Liver (tissue), 9 donors: ENCODE measurements around the gene KCNK16. TPM values are rescaled to one million over a fixed set of nuclear protein-coding genes. Genes with fewer than 3 reads are reported as not detected.

ENCODE experiments used
- DNase-seq: peaks from one replicate; pipeline ENCODE4 v3.0.0-alpha.2; 2017; ENCODE audit warnings: low spot score
- H3K27ac ChIP-seq, 2 donors: one replicate each; pipeline ENCODE4 v1.7.0; 2013; ENCODE audit warnings: inconsistent platforms in 2 of 2, low read length in 2 of 2, control low read depth in 1 of 2, low read depth in 1 of 2, mild to moderate bottlenecking in 1 of 2
- H3K27me3 ChIP-seq, 4 donors: one replicate each; pipeline versions ENCODE4 v1.6.1 to v1.7.0; 2013; ENCODE audit warnings: low read length in 3 of 4, inconsistent platforms in 1 of 4, mild to moderate bottlenecking in 1 of 4, moderate library complexity in 1 of 4; ENCODE audit not compliant: control insufficient read depth in 4 of 4, insufficient read depth in 4 of 4
- H3K36me3 ChIP-seq, 4 donors: one replicate each; pipeline versions ENCODE4 v1.6.1 to v1.7.0; 2013; ENCODE audit warnings: low read length in 3 of 4, mild to moderate bottlenecking in 3 of 4, low read depth in 1 of 4, moderate library complexity in 1 of 4; ENCODE audit not compliant: control insufficient read depth in 4 of 4, insufficient read depth in 3 of 4
- H3K4me1 ChIP-seq, 4 donors: one replicate each; pipeline versions ENCODE4 v1.6.1 to v1.7.0; 2013; ENCODE audit warnings: low read length in 3 of 4, mild to moderate bottlenecking in 3 of 4, moderate library complexity in 1 of 4; ENCODE audit not compliant: control insufficient read depth in 4 of 4, insufficient read depth in 4 of 4
- H3K4me3 ChIP-seq, 3 donors: one replicate each; pipeline versions ENCODE4 v1.6.1 to v1.7.0; 2013; ENCODE audit warnings: low read length in 3 of 3, control low read depth in 1 of 3, low read depth in 1 of 3, mild to moderate bottlenecking in 1 of 3
- H3K9ac ChIP-seq, 2 donors: one replicate each; pipeline ENCODE4 v1.7.0; 2013; ENCODE audit warnings: low read length in 2 of 2, mild to moderate bottlenecking in 2 of 2, moderate library complexity in 2 of 2, control low read depth in 1 of 2, low read depth in 1 of 2
- H3K9me3 ChIP-seq, 4 donors: one replicate each; pipeline versions ENCODE4 v1.6.1 to v1.7.0; 2013; ENCODE audit warnings: low read length in 3 of 4; ENCODE audit not compliant: control insufficient read depth in 4 of 4
- EGR1 ChIP-seq, 2 donors: IDR thresholded peaks; 2 replicates each; pipeline ENCODE4 v1.6.1; 2016 to 2018; ENCODE audit warnings: antibody characterized with exemption in 2 of 2, low read depth in 2 of 2
- FOXA1 ChIP-seq: IDR thresholded peaks from 2 replicates; pipeline ENCODE4 v1.6.1; 2016; ENCODE audit warnings: antibody characterized with exemption
- FOXA2 ChIP-seq: IDR thresholded peaks from 2 replicates; pipeline ENCODE4 v1.6.1; 2016; ENCODE audit warnings: antibody characterized with exemption
- HNF4G ChIP-seq: IDR thresholded peaks from 2 replicates; pipeline ENCODE4 v1.6.1; 2016; ENCODE audit warnings: antibody characterized with exemption
- JUND ChIP-seq, 2 donors: IDR thresholded peaks; 2 replicates each; pipeline ENCODE4 v1.6.1; 2016; ENCODE audit warnings: antibody characterized with exemption in 2 of 2
- NR2F2 ChIP-seq: IDR thresholded peaks from 2 replicates; pipeline ENCODE4 v1.6.1; 2016; ENCODE audit warnings: antibody characterized with exemption
- RAD21 ChIP-seq, 2 donors: IDR thresholded peaks; 2 replicates each; pipeline ENCODE4 v1.6.1; 2016; ENCODE audit warnings: antibody characterized with exemption in 2 of 2, mild to moderate bottlenecking in 2 of 2
- REST ChIP-seq: IDR thresholded peaks from 2 replicates; pipeline ENCODE4 v1.6.1; 2016; ENCODE audit warnings: antibody characterized with exemption, mild to moderate bottlenecking
- RXRA ChIP-seq, 2 donors: IDR thresholded peaks; 2 replicates each; pipeline ENCODE4 v1.6.1; 2017 to 2018; ENCODE audit warnings: antibody characterized with exemption in 2 of 2, mild to moderate bottlenecking in 1 of 2
- SP1 ChIP-seq: IDR thresholded peaks from 2 replicates; pipeline ENCODE4 v1.6.1; 2018; ENCODE audit warnings: antibody characterized with exemption, mild to moderate bottlenecking
- TAF1 ChIP-seq: conservative IDR thresholded peaks from 2 replicates; pipeline ENCODE4 v1.6.1; 2016; ENCODE audit warnings: antibody characterized with exemption, mild to moderate bottlenecking
- ZBTB33 ChIP-seq: IDR thresholded peaks from 2 replicates; pipeline ENCODE4 v1.6.1; 2016; ENCODE audit warnings: antibody characterized with exemption
- WGBS: extraction: QIAGEN DNeasy Blood & Tissue Kit; methylation state at CpG from one replicate; pipeline ENCODE4 v1.1.7; 2013; 5-methylcytosine and 5-hydroxymethylcytosine counted together
- polyA plus RNA-seq, 2 donors: library from polyadenylated mRNA; stranded (reverse) in 1 of 2; unstranded in 1 of 2; fragments of 200-250 nt in 1 of 2; fragments of >200 nt in 1 of 2; fragmentation: Nextera tagmentation in 1 of 2; extraction: Ambion mirVana in 1 of 2; gene quantifications; one replicate each; pipeline versions ENCODE4 v1.2.1 to v1.2.3, GENCODE V29; 2013 to 2015
- total RNA-seq, 2 donors: library from RNA; depleted of rRNA; stranded (reverse); fragments of >200 nt; gene quantifications; one replicate each; pipeline ENCODE4 v1.2.3, GENCODE V29; 2014
- TF ChIP-seq, protein P1 (sequence below): fragments of 150-350 bp; IDR thresholded peaks from 2 replicates; pipeline ENCODE4 v1.5.1; 2017; ENCODE audit warnings: improper control_type of control experiment, low read depth, low read length; ENCODE audit not compliant: missing input control
- TF ChIP-seq, protein P2 (sequence below): IDR thresholded peaks from 2 replicates; pipeline ENCODE4 v1.6.1; 2016; ENCODE audit warnings: antibody characterized with exemption
- TF ChIP-seq, protein P3 (sequence below): IDR thresholded peaks from 2 replicates; pipeline ENCODE4 v1.6.1; 2016; ENCODE audit warnings: antibody characterized with exemption
- donor health status: healthy.
- donor health status: healthy.
- donor health status: healthy.
- donor health status: healthy.
- donor health status: healthy.

The KCNK16 gene
- total and polyA plus RNA-seq, 4 donors: not detected

DNA sequence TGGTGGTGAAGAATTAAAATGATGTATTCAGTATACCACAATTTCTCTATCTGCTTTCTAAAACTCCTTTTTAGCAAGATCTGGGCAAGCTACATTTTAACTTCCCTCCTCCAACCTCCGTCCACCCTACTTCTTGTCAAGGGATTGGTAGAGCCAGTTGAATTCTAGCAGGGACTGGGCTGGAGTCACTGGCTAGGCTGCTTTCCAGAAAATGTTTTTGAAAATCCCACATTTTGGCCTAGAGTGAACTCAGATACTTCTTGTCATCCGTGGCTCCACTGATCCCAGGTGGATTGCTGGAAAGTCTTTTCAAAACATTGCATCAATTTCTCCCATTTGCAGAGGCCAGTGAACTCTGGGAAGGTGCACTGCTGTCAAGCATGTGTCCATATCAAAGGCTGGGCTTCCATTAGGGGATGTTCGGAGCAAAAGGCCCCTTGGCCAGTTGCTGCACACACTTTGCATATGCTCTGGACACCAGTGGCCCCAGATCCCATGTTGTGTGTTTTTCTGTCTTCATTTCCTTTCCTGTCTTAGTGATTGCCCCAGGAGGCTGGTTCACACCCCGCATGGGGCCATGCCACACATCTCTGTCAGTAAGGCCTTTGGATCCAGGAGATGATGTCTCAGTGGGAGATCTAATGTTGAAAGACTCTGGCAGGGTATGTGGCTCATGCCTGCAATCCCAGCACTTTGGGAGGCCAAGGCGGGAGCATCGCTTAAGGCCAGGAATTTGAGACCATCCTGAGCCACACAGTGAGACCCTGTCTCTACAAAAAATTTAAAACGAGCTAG is 11.3 kb upstream of the KCNK16 start:
- Histone ChIP-seq H3K9me3 (no peaks in the 10 kb centered on the region), H3K4me3 (no peak overlapping the region), H3K27me3 (no peaks in the 10 kb centered on the region), H3K9ac (no peak overlapping the region), H3K36me3 (no peaks in the 10 kb centered on the region), H3K27ac (no peak overlapping the region), H3K4me1 (peaks cover 0 to 2% (median 0%) of the 10 kb centered on the region in 4 donors)
- TF ChIP-seq, protein P1, sequence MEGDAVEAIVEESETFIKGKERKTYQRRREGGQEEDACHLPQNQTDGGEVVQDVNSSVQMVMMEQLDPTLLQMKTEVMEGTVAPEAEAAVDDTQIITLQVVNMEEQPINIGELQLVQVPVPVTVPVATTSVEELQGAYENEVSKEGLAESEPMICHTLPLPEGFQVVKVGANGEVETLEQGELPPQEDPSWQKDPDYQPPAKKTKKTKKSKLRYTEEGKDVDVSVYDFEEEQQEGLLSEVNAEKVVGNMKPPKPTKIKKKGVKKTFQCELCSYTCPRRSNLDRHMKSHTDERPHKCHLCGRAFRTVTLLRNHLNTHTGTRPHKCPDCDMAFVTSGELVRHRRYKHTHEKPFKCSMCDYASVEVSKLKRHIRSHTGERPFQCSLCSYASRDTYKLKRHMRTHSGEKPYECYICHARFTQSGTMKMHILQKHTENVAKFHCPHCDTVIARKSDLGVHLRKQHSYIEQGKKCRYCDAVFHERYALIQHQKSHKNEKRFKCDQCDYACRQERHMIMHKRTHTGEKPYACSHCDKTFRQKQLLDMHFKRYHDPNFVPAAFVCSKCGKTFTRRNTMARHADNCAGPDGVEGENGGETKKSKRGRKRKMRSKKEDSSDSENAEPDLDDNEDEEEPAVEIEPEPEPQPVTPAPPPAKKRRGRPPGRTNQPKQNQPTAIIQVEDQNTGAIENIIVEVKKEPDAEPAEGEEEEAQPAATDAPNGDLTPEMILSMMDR: no peak
- 85% methylated on average over 7 of the region's 7 CpGs for WGBS
- DNase-seq: no peak

GRCh38 chr6:39330476-39330875 is 8.0 kb upstream of the KCNK16 start:
- WGBS: 69% methylated on average over 3 of the region's 3 CpGs
- no peak for DNase-seq
- no peaks in the 10 kb centered on the region for H3K4me1 ChIP-seq
- no peaks in the 10 kb centered on the region for H3K27me3 ChIP-seq
- no peaks in the 10 kb centered on the region for H3K9me3 ChIP-seq
- H3K27ac ChIP-seq: no peak overlapping the region
- H3K4me3 ChIP-seq: no peak overlapping the region
- no peak overlapping the region for H3K9ac ChIP-seq
- no peaks in the 10 kb centered on the region for H3K36me3 ChIP-seq
- TF ChIP-seq FOXA1 (no peak), REST (no peak)

DNA sequence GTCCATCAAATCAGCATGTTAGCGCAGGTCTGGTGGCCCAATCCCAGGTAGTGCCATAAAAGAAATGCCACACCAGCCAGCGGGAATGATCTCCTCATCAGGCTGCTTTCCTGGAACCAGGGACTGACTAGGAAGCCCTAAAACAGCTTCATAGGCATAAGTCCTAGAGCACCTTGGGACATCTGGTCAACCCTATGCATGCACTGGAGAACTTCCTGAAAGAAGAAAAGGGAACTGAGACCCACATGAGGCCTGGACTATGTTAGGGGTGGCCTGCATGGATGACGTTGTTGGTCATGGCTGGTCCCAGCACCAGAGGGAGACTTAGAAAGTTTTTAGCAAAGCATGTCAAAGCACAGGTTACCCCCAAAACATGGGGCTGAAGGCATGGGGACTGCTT is 7.6 kb upstream of the KCNK16 start:
- 84% methylated on average over 3 of the region's 3 CpGs for WGBS
- H3K27me3 ChIP-seq: no peaks in the 10 kb centered on the region
- H3K9ac ChIP-seq: no peak overlapping the region
- TF ChIP-seq, protein P1: no peak
- no peak for TF ChIP-seq SP1
- TF ChIP-seq RXRA (IDR thresholded peaks at IDR 0.05): no peak
- TF ChIP-seq HNF4G: no peak
- no peak for TF ChIP-seq NR2F2
- no peak for TF ChIP-seq EGR1 (IDR thresholded peaks at IDR 0.05; ENCODE audit: low read depth in 2 of 2)
- no peak for TF ChIP-seq TAF1
- no peak for TF ChIP-seq FOXA2
- TF ChIP-seq, protein P2, sequence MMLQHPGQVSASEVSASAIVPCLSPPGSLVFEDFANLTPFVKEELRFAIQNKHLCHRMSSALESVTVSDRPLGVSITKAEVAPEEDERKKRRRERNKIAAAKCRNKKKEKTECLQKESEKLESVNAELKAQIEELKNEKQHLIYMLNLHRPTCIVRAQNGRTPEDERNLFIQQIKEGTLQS: no peak
- TF ChIP-seq RAD21 (IDR thresholded peaks at IDR 0.05): no peak
- no peak for TF ChIP-seq ZBTB33
- TF ChIP-seq, protein P3, sequence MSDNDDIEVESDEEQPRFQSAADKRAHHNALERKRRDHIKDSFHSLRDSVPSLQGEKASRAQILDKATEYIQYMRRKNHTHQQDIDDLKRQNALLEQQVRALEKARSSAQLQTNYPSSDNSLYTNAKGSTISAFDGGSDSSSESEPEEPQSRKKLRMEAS: no peak
- TF ChIP-seq JUND (IDR thresholded peaks at IDR 0.05): no peak
- H3K4me1 ChIP-seq: no peaks in the 10 kb centered on the region
- no peak for DNase-seq
- no peak overlapping the region for H3K27ac ChIP-seq
- no peak overlapping the region for H3K4me3 ChIP-seq
- H3K9me3 ChIP-seq: no peaks in the 10 kb centered on the region
- H3K36me3 ChIP-seq: no peaks in the 10 kb centered on the region
